Suprapubic skin (tissue), 3 donors: Measurements from ENCODE around the gene SFMBT1.

Experiments
- POLR2A ChIP-seq, 2 donors: fragments of 450-650 bp; IDR thresholded peaks; one replicate each; pipeline ENCODE4 v1.6.1; 2017; ENCODE audit warnings: antibody characterized with exemption in 2 of 2, mild to moderate bottlenecking in 2 of 2, moderate library complexity in 2 of 2
- TF ChIP-seq, protein P1 (sequence below), 2 donors: fragments of 200-600 bp in 1 of 2; fragments of 450-650 bp in 1 of 2; sonication (generic) in 1 of 2; IDR thresholded peaks; one replicate each; pipeline ENCODE4 v1.5.1; 2016 to 2019; ENCODE audit warnings: antibody characterized with exemption in 2 of 2, mild to moderate bottlenecking in 1 of 2, moderate library complexity in 1 of 2

DNA sequence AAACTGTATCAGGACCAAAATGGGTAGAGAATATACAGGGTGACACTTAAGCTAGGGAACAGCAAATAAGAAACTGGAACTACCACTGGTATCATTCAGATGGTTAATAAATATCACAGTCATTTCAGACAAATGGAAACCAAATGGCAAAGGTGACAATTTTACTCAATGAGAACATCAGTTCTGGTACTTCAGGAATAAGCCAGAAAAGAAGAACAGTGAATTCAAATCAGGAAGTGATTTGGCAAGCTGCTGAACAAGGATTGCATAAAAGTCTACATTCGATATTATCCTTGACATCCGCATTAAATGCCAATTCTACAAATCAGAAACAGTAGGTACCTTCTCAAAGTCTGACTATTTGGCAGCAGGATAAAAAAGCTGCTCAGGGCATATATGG, 125.0 kb downstream of the SFMBT1 start:
- TF ChIP-seq POLR2A (IDR thresholded peaks at IDR 0.05) = no peak
- TF ChIP-seq, protein P1, sequence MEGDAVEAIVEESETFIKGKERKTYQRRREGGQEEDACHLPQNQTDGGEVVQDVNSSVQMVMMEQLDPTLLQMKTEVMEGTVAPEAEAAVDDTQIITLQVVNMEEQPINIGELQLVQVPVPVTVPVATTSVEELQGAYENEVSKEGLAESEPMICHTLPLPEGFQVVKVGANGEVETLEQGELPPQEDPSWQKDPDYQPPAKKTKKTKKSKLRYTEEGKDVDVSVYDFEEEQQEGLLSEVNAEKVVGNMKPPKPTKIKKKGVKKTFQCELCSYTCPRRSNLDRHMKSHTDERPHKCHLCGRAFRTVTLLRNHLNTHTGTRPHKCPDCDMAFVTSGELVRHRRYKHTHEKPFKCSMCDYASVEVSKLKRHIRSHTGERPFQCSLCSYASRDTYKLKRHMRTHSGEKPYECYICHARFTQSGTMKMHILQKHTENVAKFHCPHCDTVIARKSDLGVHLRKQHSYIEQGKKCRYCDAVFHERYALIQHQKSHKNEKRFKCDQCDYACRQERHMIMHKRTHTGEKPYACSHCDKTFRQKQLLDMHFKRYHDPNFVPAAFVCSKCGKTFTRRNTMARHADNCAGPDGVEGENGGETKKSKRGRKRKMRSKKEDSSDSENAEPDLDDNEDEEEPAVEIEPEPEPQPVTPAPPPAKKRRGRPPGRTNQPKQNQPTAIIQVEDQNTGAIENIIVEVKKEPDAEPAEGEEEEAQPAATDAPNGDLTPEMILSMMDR (IDR thresholded peaks at IDR 0.05) = no peak
